Measurements from ENCODE around the gene TMEM129.

GRCh38 chr4:1711571-1712215 lies 9.4 kb downstream of the TMEM129 start:
- TF ChIP-seq CTCF (IDR thresholded peaks at IDR 0.05; ENCODE audit: low read length) (no peak), EZH2 (IDR thresholded peaks at IDR 0.05; ENCODE audit: borderline replicate concordance, low read length) (no peak)

Measured in OCI-LY1 (cell line).